HG03469 (cell line): ENCODE data around the gene GATAD1.
"Not testable (repeated sequence)": the region's sequence is repeated elsewhere in the genome, so short reads cannot be mapped to it uniquely, and the experiment has no call there.

ENCODE experiments used
- ATAC-seq: cut with Tn5 transposase; IDR thresholded peaks from one replicate; pipeline ENCODE4 v1.9.1; 2021; ENCODE audit warnings: mild to moderate bottlenecking, moderate library complexity, moderate number of reproducible peaks; ENCODE audit not compliant: unreplicated experiment

Gene GATAD1

GRCh38 chr7:92479146-92479545 lies 31.9 kb downstream of the GATAD1 start:
- not testable (repeated sequence) for ATAC-seq

- ATAC-seq = not testable (repeated sequence)
Observed at GRCh38 chr7:92483624-92484023, 36.3 kb downstream of the GATAD1 start.

- not testable (repeated sequence) for ATAC-seq
Observed at GRCh38 chr7:92484226-92484625, 36.9 kb downstream of the GATAD1 start.

- ATAC-seq = no peak
Observed at GRCh38 chr7:92485267-92485892, 38.1 kb downstream of the GATAD1 start.

GRCh38 chr7:92485974-92486373 lies 38.7 kb downstream of the GATAD1 start:
- no peak for ATAC-seq

GRCh38 chr7:92487804-92488203 lies 40.5 kb downstream of the GATAD1 start:
- ATAC-seq = no peak

- ATAC-seq = no peak
Observed at GRCh38 chr7:92489634-92490033, 42.4 kb downstream of the GATAD1 start.

- no peak for ATAC-seq
Observed at GRCh38 chr7:92496876-92497275, 49.6 kb downstream of the GATAD1 start.

- ATAC-seq = no peak
Observed at GRCh38 chr7:92498557-92498956, 51.3 kb downstream of the GATAD1 start.

GRCh38 chr7:92503767-92504166 lies 56.5 kb downstream of the GATAD1 start:
- ATAC-seq = no peak

GRCh38 chr7:92504563-92504962 lies 57.3 kb downstream of the GATAD1 start:
- no peak for ATAC-seq

- no peak for ATAC-seq
Observed at GRCh38 chr7:92506363-92506762, 59.1 kb downstream of the GATAD1 start.

GRCh38 chr7:92508946-92509345 lies 61.7 kb downstream of the GATAD1 start:
- no peak for ATAC-seq
